ENCODE results near the gene DCBLD2. TPM values are rescaled to one million over a fixed set of nuclear protein-coding genes. Genes with fewer than 3 reads are reported as not detected.

DCBLD2 gene
- total and polyA plus RNA-seq, 2 of the 13 experiments (the other 11 are each of a cell fraction or from before 2014, with no cell fraction given), result 43.8 to 56.9 TPM

DNA sequence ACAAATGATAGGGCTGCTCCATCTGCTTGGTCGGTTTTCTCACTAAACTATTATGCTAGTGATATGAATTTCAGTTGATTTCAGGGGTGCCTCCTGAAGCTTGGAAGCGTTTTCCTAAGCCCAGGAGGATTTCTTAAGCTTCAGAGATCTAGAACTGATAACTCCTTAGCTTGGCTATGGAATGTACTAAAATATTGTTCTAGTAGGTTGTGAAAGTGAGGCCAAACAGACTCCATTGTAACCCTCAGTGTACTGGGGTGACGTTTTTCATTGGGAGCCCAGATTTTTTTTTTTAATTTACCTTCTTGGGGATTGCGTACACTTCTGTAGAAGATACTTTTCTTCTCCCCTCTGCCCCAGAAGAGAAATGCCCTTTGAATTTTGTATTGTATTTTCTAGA lies 155.4 kb downstream of the DCBLD2 start:
- H4K20me1 ChIP-seq (ENCODE audit: insufficient read depth, low read length), result peaks cover 10% of the 10 kb centered on the region; the same call in 1 of the 2 replicates
- H3K79me2 ChIP-seq (ENCODE audit: insufficient read depth, low read length), result peaks cover 75% of the 10 kb centered on the region
- H3K36me3 ChIP-seq (replicated peaks in 1 of 2; ENCODE audit: control insufficient read depth in 1 of 2, insufficient read depth in 2 of 2, low read length in 2 of 2), result no peaks in the 10 kb centered on the region; a peak in 1 of 5 replicates
- FAIRE-seq, result no peak
- no TSS peak for BruUV-seq (replicated peaks)
- CTCF ChIA-PET (ENCODE audit: low intra/inter-chr PET ratio, low total read pairs), result no interaction called here
- POLR2A ChIA-PET, result no interaction called here
- H3K27me3 ChIP-seq (ENCODE audit: control insufficient read depth in 1 of 2, insufficient read depth in 2 of 2, low read length in 2 of 2), result no peaks in the 10 kb centered on the region
- H3K4me2 ChIP-seq (ENCODE audit: low read depth, low read length), result no peak overlapping the region
- no peaks in the 10 kb centered on the region for H3K9me3 ChIP-seq (ENCODE audit: low read length)
- DNase-seq (ENCODE audit: low spot score), result no peak
- no peak for ATAC-seq
- H2AFZ ChIP-seq (ENCODE audit: low read length), result no peak overlapping the region
- no peak overlapping the region for H3K9ac ChIP-seq (ENCODE audit: insufficient read depth, low read depth, low read length)
- H3K4me3 ChIP-seq (replicated peaks in 1 of 3; ENCODE audit: insufficient read depth in 1 of 3, low read depth in 2 of 3, low read length in 3 of 3), result no peak overlapping the region
- 92% methylated on average over 4 of the region's 4 CpGs for WGBS (ENCODE audit: low lambda C conversion rate)
- no peak for TF ChIP-seq FOXA3 (CRISPR knock-in tag; IDR thresholded peaks at IDR 0.05)
- TF ChIP-seq FOXA1 (IDR thresholded peaks at IDR 0.05), result no peak
- no peak for TF ChIP-seq FOXA1 (CRISPR knock-in tag; IDR thresholded peaks at IDR 0.05)
- no peak for TF ChIP-seq ZNF557 (CRISPR knock-in tag; IDR thresholded peaks at IDR 0.05)
- TF ChIP-seq HNF4G (IDR thresholded peaks at IDR 0.05; ENCODE audit: borderline replicate concordance, low read depth, low read length), result no peak
- no peak for TF ChIP-seq HNF4G (CRISPR knock-in tag; IDR thresholded peaks at IDR 0.05; ENCODE audit: borderline replicate concordance, low read depth)
- TF ChIP-seq, protein P1, sequence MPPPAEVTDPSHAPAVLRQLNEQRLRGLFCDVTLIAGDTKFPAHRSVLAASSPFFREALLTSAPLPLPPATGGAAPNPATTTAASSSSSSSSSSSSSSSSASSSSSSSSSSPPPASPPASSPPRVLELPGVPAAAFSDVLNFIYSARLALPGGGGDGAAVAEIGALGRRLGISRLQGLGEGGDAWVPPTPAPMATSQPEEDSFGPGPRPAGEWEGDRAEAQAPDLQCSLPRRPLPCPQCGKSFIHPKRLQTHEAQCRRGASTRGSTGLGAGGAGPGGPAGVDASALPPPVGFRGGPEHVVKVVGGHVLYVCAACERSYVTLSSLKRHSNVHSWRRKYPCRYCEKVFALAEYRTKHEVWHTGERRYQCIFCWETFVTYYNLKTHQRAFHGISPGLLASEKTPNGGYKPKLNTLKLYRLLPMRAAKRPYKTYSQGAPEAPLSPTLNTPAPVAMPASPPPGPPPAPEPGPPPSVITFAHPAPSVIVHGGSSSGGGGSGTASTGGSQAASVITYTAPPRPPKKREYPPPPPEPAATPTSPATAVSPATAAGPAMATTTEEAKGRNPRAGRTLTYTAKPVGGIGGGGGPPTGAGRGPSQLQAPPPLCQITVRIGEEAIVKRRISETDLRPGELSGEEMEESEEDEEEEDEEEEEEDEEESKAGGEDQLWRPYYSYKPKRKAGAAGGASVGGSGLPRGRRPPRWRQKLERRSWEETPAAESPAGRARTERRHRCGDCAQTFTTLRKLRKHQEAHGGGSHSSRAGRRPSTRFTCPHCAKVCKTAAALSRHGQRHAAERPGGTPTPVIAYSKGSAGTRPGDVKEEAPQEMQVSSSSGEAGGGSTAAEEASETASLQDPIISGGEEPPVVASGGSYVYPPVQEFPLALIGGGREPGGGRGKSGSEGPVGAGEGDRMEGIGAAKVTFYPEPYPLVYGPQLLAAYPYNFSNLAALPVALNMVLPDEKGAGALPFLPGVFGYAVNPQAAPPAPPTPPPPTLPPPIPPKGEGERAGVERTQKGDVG (CRISPR knock-in tag; IDR thresholded peaks at IDR 0.05; ENCODE audit: borderline replicate concordance), result no peak
- TF ChIP-seq ZFP36L1 (CRISPR knock-in tag; IDR thresholded peaks at IDR 0.05), result no peak
- TF ChIP-seq GTF2F1 (IDR thresholded peaks at IDR 0.05; ENCODE audit: low read length), result no peak
- TF ChIP-seq, protein P2, sequence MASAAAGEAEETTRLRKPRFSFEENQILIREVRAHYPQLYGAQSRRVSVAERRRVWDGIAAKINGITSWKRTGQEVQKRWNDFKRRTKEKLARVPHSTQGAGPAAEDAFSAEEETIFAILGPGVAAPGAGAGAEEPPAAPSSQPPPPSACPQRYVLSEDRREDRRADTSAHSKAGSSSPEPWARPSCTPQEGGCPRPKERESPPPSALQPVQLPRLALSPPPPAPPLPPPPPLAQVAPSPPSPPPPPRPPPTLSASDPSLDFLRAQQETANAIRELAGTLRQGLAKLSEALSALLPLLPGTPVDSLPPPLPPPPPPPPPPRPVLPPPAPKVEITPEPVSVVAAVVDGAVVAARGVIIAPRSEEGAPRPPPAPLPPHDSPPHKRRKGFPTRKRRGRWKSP (CRISPR knock-in tag; IDR thresholded peaks at IDR 0.05), result no peak
- no peak for TF ChIP-seq EEA1 (CRISPR knock-in tag; IDR thresholded peaks at IDR 0.05; ENCODE audit: borderline replicate concordance)
- TF ChIP-seq POLR2G (IDR thresholded peaks at IDR 0.05; ENCODE audit: low read depth, low read length), result no peak
- TF ChIP-seq GABPB1 (CRISPR knock-in tag; IDR thresholded peaks at IDR 0.05), result no peak
- TF ChIP-seq, protein P3, sequence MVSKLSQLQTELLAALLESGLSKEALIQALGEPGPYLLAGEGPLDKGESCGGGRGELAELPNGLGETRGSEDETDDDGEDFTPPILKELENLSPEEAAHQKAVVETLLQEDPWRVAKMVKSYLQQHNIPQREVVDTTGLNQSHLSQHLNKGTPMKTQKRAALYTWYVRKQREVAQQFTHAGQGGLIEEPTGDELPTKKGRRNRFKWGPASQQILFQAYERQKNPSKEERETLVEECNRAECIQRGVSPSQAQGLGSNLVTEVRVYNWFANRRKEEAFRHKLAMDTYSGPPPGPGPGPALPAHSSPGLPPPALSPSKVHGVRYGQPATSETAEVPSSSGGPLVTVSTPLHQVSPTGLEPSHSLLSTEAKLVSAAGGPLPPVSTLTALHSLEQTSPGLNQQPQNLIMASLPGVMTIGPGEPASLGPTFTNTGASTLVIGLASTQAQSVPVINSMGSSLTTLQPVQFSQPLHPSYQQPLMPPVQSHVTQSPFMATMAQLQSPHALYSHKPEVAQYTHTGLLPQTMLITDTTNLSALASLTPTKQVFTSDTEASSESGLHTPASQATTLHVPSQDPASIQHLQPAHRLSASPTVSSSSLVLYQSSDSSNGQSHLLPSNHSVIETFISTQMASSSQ (IDR thresholded peaks at IDR 0.05; ENCODE audit: low read depth), result no peak
- TF ChIP-seq, protein P3 (CRISPR knock-in tag; IDR thresholded peaks at IDR 0.05; ENCODE audit: borderline replicate concordance), result no peak
- no peak for TF ChIP-seq MIER2 (CRISPR knock-in tag; IDR thresholded peaks at IDR 0.05)
- no peak for TF ChIP-seq ZNF644 (CRISPR knock-in tag; IDR thresholded peaks at IDR 0.05; ENCODE audit: low read depth)
- TF ChIP-seq TOPORS (CRISPR knock-in tag; IDR thresholded peaks at IDR 0.05), result no peak
- TF ChIP-seq ZKSCAN5 (CRISPR knock-in tag; IDR thresholded peaks at IDR 0.05), result no peak
- peaks cover 81% of the 10 kb centered on the region for H3K4me1 ChIP-seq (ENCODE audit: insufficient read depth, low read length)
- H3K27ac ChIP-seq (ENCODE audit: extremely low read length, insufficient read depth, low read length), result no peak overlapping the region
- in situ Hi-C loops (cut with HindIII; ENCODE audit: extremely low pct_ligation_motif_present, low pct_unique_long_range_greater_than_20kb) (no loop called here), intact Hi-C loops (cut with micrococcal nuclease; ENCODE audit: unreplicated experiment) (no loop called here)

All from HepG2 (cell line).